ENCODE results near the gene RPP25. TPM values are rescaled to one million over a fixed set of nuclear protein-coding genes. Genes with fewer than 3 reads are reported as not detected.
A peak's percentile ranks its signal among the peaks of the same experiment; 100 is the strongest.

The RPP25 gene
- total RNA-seq, 4 donors from 2014 or later: 5.8 to 12.5 (median 12.3) TPM

- Histone ChIP-seq H3K27ac (no peak overlapping the region), H3K36me3 (no peaks in the 10 kb centered on the region), H3K9me3 (no peaks in the 10 kb centered on the region), H3K4me3 (no peak overlapping the region), H3K4me1 (peaks cover 9 to 16% (median 14%) of the 10 kb centered on the region in 3 donors), H3K27me3 (peaks cover 0 to 41% (median 0%) of the 10 kb centered on the region in 4 donors)
- no peak for TF ChIP-seq POLR2A (IDR thresholded peaks at IDR 0.05)
- TF ChIP-seq, protein P1, sequence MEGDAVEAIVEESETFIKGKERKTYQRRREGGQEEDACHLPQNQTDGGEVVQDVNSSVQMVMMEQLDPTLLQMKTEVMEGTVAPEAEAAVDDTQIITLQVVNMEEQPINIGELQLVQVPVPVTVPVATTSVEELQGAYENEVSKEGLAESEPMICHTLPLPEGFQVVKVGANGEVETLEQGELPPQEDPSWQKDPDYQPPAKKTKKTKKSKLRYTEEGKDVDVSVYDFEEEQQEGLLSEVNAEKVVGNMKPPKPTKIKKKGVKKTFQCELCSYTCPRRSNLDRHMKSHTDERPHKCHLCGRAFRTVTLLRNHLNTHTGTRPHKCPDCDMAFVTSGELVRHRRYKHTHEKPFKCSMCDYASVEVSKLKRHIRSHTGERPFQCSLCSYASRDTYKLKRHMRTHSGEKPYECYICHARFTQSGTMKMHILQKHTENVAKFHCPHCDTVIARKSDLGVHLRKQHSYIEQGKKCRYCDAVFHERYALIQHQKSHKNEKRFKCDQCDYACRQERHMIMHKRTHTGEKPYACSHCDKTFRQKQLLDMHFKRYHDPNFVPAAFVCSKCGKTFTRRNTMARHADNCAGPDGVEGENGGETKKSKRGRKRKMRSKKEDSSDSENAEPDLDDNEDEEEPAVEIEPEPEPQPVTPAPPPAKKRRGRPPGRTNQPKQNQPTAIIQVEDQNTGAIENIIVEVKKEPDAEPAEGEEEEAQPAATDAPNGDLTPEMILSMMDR (IDR thresholded peaks at IDR 0.05): no peak
- 44 to 75% methylated on average over 4 of the region's 4 CpGs for WGBS, 2 donors
- DNase-seq: no peak
- intact Hi-C loops (cut with DNase I): no loop called here
Measured at GRCh38 chr15:74997141-74997540, 40.6 kb upstream of the RPP25 start.

- TF ChIP-seq POLR2A (IDR thresholded peaks at IDR 0.05): no peak
- TF ChIP-seq, protein P1 (IDR thresholded peaks at IDR 0.05): no peak
- no peaks in the 10 kb centered on the region for H3K9me3 ChIP-seq
- peaks cover 0 to 48% (median 0%) of the 10 kb centered on the region in 4 donors for H3K27me3 ChIP-seq
- DNase-seq: no peak
- no peak overlapping the region for H3K27ac ChIP-seq
- H3K36me3 ChIP-seq: no peaks in the 10 kb centered on the region
- H3K4me3 ChIP-seq: peak overlapping the region; percentile 47 to 80 (median 62)
- intact Hi-C loops (cut with DNase I): no loop called here
- 32 to 61% methylated on average over 5 to 6 of the region's 42 CpGs for WGBS, 2 donors
- H3K4me1 ChIP-seq: peaks cover 9 to 16% (median 14%) of the 10 kb centered on the region in 3 donors
Measured at GRCh38 chr15:74995779-74996765, 39.5 kb upstream of the RPP25 start.

DNA sequence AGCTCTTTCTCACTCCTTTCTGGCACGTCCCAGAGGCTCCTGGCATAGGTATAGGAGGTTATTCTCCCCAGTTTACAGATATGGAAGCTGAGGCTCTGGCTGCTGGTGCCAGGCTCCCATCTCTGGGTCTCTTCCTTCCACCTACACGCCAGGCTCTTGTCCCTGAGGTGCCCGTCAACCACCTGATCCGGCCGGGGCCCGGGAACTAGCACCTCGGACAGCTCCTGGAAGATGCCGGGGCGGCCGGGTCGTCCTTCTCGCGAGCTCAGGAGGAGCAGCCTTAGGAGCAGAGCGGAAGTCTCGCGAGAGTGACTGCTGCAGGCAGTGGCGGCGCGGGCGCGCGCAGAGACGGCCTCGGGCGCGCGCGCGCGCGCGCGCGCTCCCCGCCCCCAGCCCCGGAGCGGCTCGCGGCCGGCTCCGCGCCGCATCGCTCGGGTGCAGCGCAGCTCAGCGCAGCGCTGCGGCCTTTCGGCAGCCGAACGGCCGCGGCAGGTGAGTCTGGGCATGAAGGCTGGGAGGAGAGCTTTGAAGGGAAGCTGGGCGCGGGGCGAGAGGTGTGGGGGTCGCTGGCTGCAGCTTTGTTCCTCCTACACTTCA lies 38.7 kb upstream of the RPP25 start, which contains the start of gene SCAMP5:
SCAMP5 (plus strand) TSS at position 382 of the 597 bp plus-strand sequence. CDS start 16,277 bp downstream, outside the sequence.
- 7% methylated on average over 3 of the region's 58 CpGs; no CpG with 5 or more reads in 1 of the 2 donors for WGBS, 2 donors
- Histone ChIP-seq H3K36me3 (no peaks in the 10 kb centered on the region), H3K4me1 (peaks cover 9 to 16% (median 14%) of the 10 kb centered on the region in 3 donors), H3K27me3 (peaks cover 0 to 48% (median 0%) of the 10 kb centered on the region in 4 donors), H3K9me3 (no peaks in the 10 kb centered on the region), H3K27ac (no peak within 1 kb of the TSS), H3K4me3 (peak within 1 kb of the TSS; percentile 47 to 80 (median 62))
- TF ChIP-seq, protein P1 (IDR thresholded peaks at IDR 0.05): no peak
- peak in 1 of 4 donors; percentile 30 for TF ChIP-seq POLR2A (IDR thresholded peaks at IDR 0.05)
- intact Hi-C loops (cut with DNase I): no loop called here
- DNase-seq: peak; percentile 52

- DNase-seq: no peak
- WGBS, 2 donors: 52 to 58% methylated on average over 5 of the region's 5 CpGs
- intact Hi-C loops (cut with DNase I): no loop called here
- peaks cover 9 to 16% (median 14%) of the 10 kb centered on the region in 3 donors for H3K4me1 ChIP-seq
- TF ChIP-seq, protein P1 (IDR thresholded peaks at IDR 0.05): no peak
- no peak for TF ChIP-seq POLR2A (IDR thresholded peaks at IDR 0.05)
- no peak overlapping the region for H3K4me3 ChIP-seq
- H3K27ac ChIP-seq: no peak overlapping the region
- no peaks in the 10 kb centered on the region for H3K36me3 ChIP-seq
- H3K27me3 ChIP-seq: peaks cover 0 to 48% (median 0%) of the 10 kb centered on the region in 4 donors
- H3K9me3 ChIP-seq: no peaks in the 10 kb centered on the region
Measured at GRCh38 chr15:74994685-74995084, 38.1 kb upstream of the RPP25 start.

Measured in esophagus squamous epithelium (tissue), 5 donors.